ENCODE measurements around the gene LIPC.

LIPC gene

GRCh38 chr15:58478035-58478434 lies 46.2 kb downstream of the LIPC start:
- peaks cover 34 to 39% of the 10 kb centered on the region in 2 experiments for H3K4me1 ChIP-seq (ENCODE audit: control insufficient read depth in 1 of 2, insufficient read depth in 1 of 2, low read depth in 1 of 2, low read length in 1 of 2)
- H3K27me3 ChIP-seq, result no peaks in the 10 kb centered on the region
- no peaks in the 10 kb centered on the region for H3K9me3 ChIP-seq
- no peak overlapping the region for H3K27ac ChIP-seq
- H3K36me3 ChIP-seq, result no peaks in the 10 kb centered on the region
- no peak overlapping the region for H3K4me3 ChIP-seq (ENCODE audit: low read depth in 1 of 2, low read length in 1 of 2)
- no peak for TF ChIP-seq CTCF (IDR thresholded peaks at IDR 0.05)

- Histone ChIP-seq H3K27me3 (no peaks in the 10 kb centered on the region), H3K36me3 (no peaks in the 10 kb centered on the region), H3K4me3 (ENCODE audit: low read depth in 1 of 2, low read length in 1 of 2) (no peak overlapping the region), H3K9me3 (no peaks in the 10 kb centered on the region), H3K27ac (no peak overlapping the region), H3K4me1 (ENCODE audit: control insufficient read depth in 1 of 2, insufficient read depth in 1 of 2, low read depth in 1 of 2, low read length in 1 of 2) (peaks cover 32 to 35% of the 10 kb centered on the region in 2 experiments)
- TF ChIP-seq CTCF (IDR thresholded peaks at IDR 0.05), result no peak
Observed at GRCh38 chr15:58478579-58478978, 46.8 kb downstream of the LIPC start.

- Histone ChIP-seq H3K27me3 (no peaks in the 10 kb centered on the region), H3K4me1 (ENCODE audit: control insufficient read depth in 1 of 2, insufficient read depth in 1 of 2, low read depth in 1 of 2, low read length in 1 of 2) (peaks cover 34 to 36% of the 10 kb centered on the region in 2 experiments), H3K27ac (no peak overlapping the region), H3K36me3 (no peaks in the 10 kb centered on the region), H3K9me3 (no peaks in the 10 kb centered on the region), H3K4me3 (ENCODE audit: low read depth in 1 of 2, low read length in 1 of 2) (no peak overlapping the region)
- no peak for TF ChIP-seq CTCF (IDR thresholded peaks at IDR 0.05)
Observed at GRCh38 chr15:58479941-58480340, 48.1 kb downstream of the LIPC start.

- TF ChIP-seq CTCF (IDR thresholded peaks at IDR 0.05), result no peak
Observed at GRCh38 chr15:58483376-58483775, 51.6 kb downstream of the LIPC start.

GRCh38 chr15:58484791-58485600 lies 53.2 kb downstream of the LIPC start:
- peaks cover 23% of the 10 kb centered on the region in 2 experiments for H3K4me1 ChIP-seq (ENCODE audit: control insufficient read depth in 1 of 2, insufficient read depth in 1 of 2, low read depth in 1 of 2, low read length in 1 of 2)
- H3K36me3 ChIP-seq, result no peaks in the 10 kb centered on the region
- TF ChIP-seq CTCF (IDR thresholded peaks at IDR 0.05), result no peak
- H3K27ac ChIP-seq, result peak overlapping the region; percentile 46
- H3K4me3 ChIP-seq (ENCODE audit: low read depth in 1 of 2, low read length in 1 of 2), result no peak overlapping the region
- no peaks in the 10 kb centered on the region for H3K27me3 ChIP-seq
- no peaks in the 10 kb centered on the region for H3K9me3 ChIP-seq

More at GRCh38 chr15:58483376-58483775, 51.6 kb downstream of the LIPC start:
- no peaks in the 10 kb centered on the region for H3K9me3 ChIP-seq
- peaks cover 23% of the 10 kb centered on the region in 2 experiments for H3K4me1 ChIP-seq (ENCODE audit: control insufficient read depth in 1 of 2, insufficient read depth in 1 of 2, low read depth in 1 of 2, low read length in 1 of 2)
- no peaks in the 10 kb centered on the region for H3K36me3 ChIP-seq
- H3K4me3 ChIP-seq (ENCODE audit: low read depth in 1 of 2, low read length in 1 of 2), result no peak overlapping the region
- no peak overlapping the region for H3K27ac ChIP-seq
- no peaks in the 10 kb centered on the region for H3K27me3 ChIP-seq
